ENCODE results near the gene CADPS. TPM values are rescaled to one million over a fixed set of nuclear protein-coding genes. Genes with fewer than 3 reads are reported as not detected.
"Not testable (repeated sequence)": the region's sequence is repeated elsewhere in the genome, so short reads cannot be mapped to it uniquely, and the experiment has no call there.

CADPS gene
- total and polyA plus RNA-seq, 4 donors, result 0.13 to 3.6 (median 0.49) TPM

- Histone ChIP-seq H3K9me3 (ENCODE audit: control insufficient read depth in 4 of 4, insufficient read depth in 3 of 4, low read length in 3 of 4) (peaks cover 0 to 7% (median 3%) of the 10 kb centered on the region in 4 donors), H3K36me3 (ENCODE audit: control insufficient read depth in 4 of 4, insufficient read depth in 4 of 4, low read length in 4 of 4) (no peaks in the 10 kb centered on the region), H3K4me3 (no peak overlapping the region), H3K27me3 (ENCODE audit: control insufficient read depth in 3 of 3, insufficient read depth in 3 of 3, low read length in 2 of 3) (peaks cover 0 to 2% (median 0%) of the 10 kb centered on the region in 3 donors), H3K27ac (ENCODE audit: low read depth in 1 of 2, low read length in 1 of 2) (no peak overlapping the region), H3K9ac (ENCODE audit: insufficient read depth in 1 of 2, low read length in 2 of 2) (no peak overlapping the region), H3K4me1 (ENCODE audit: control insufficient read depth in 5 of 5, insufficient read depth in 5 of 5, low read length in 5 of 5) (peaks cover 0 to 7% (median 2%) of the 10 kb centered on the region in 5 donors)
- DNase-seq (peak in 1 of 3 donors; percentile 29), ATAC-seq (ENCODE audit: insufficient read depth, low FRiP score) (no peak)
- 46 to 56% methylated on average over 4 of the region's 4 CpGs for WGBS, 2 donors
- no peak for TF ChIP-seq CTCF (IDR thresholded peaks at IDR 0.05; ENCODE audit: control extremely low read depth, extremely low read depth)
Observed at GRCh38 chr3:62582495-62583172, 292.6 kb downstream of the CADPS start.

GRCh38 chr3:62580485-62580884 is 294.7 kb downstream of the CADPS start:
- H3K27me3 ChIP-seq (ENCODE audit: control insufficient read depth in 3 of 3, insufficient read depth in 3 of 3, low read length in 2 of 3); H3K9me3 ChIP-seq (ENCODE audit: control insufficient read depth in 4 of 4, insufficient read depth in 3 of 4, low read length in 3 of 4); DNase-seq; H3K4me3 ChIP-seq; H3K27ac ChIP-seq (ENCODE audit: low read depth in 1 of 2, low read length in 1 of 2); H3K4me1 ChIP-seq (ENCODE audit: control insufficient read depth in 5 of 5, insufficient read depth in 5 of 5, low read length in 5 of 5); ATAC-seq (ENCODE audit: insufficient read depth, low FRiP score); H3K9ac ChIP-seq (ENCODE audit: insufficient read depth in 1 of 2, low read length in 2 of 2); H3K36me3 ChIP-seq (ENCODE audit: control insufficient read depth in 4 of 4, insufficient read depth in 4 of 4, low read length in 4 of 4): not testable (repeated sequence)
- 80 to 88% methylated on average over 1 of the region's 1 CpG for WGBS, 2 donors

- DNase-seq (no peak), ATAC-seq (ENCODE audit: insufficient read depth, low FRiP score) (no peak)
- 69 to 92% methylated on average over 1 of the region's 1 CpG for WGBS, 2 donors
- Histone ChIP-seq H3K9me3 (ENCODE audit: control insufficient read depth in 4 of 4, insufficient read depth in 3 of 4, low read length in 3 of 4) (peaks cover 0 to 7% (median 3%) of the 10 kb centered on the region in 4 donors), H3K27ac (ENCODE audit: low read depth in 1 of 2, low read length in 1 of 2) (no peak overlapping the region), H3K9ac (ENCODE audit: insufficient read depth in 1 of 2, low read length in 2 of 2) (no peak overlapping the region), H3K4me1 (ENCODE audit: control insufficient read depth in 5 of 5, insufficient read depth in 5 of 5, low read length in 5 of 5) (no peaks in the 10 kb centered on the region), H3K4me3 (no peak overlapping the region), H3K36me3 (ENCODE audit: control insufficient read depth in 4 of 4, insufficient read depth in 4 of 4, low read length in 4 of 4) (no peaks in the 10 kb centered on the region), H3K27me3 (ENCODE audit: control insufficient read depth in 3 of 3, insufficient read depth in 3 of 3, low read length in 2 of 3) (no peaks in the 10 kb centered on the region)
- no peak for TF ChIP-seq CTCF (IDR thresholded peaks at IDR 0.05; ENCODE audit: control extremely low read depth, extremely low read depth)
Observed at GRCh38 chr3:62577153-62577552, 298.1 kb downstream of the CADPS start.

DNA sequence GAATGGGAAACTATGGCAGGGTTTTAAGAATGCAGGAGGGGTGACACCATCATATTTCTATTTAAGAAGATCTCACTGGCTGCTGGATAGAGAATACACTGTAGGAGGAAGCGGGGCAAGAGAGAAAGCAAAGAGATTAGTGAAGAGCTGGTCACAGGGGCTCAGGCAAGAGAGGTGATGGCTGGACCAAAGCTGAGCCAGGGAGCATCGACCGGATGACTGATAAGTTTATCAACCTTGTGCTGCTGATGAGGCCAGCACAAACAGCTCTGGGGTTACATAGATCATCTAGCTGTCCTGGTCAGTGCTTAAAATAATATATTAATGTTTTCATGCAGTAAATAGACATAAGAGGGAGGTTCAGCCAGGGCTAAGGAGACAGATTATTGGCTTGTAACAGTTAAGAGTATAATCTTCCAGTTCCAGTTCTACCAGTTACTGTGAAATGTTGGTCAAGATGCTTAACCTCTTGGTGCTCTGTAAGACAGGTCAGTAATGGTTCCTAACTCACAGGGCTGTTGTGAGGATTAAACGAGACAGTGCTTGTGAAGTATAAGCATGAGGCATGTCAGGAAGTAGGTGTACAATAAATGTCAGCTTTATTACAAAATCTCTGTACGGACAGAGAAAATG is 300.8 kb downstream of the CADPS start:
- Histone ChIP-seq H3K4me3 (no peak overlapping the region), H3K4me1 (ENCODE audit: control insufficient read depth in 5 of 5, insufficient read depth in 5 of 5, low read length in 5 of 5) (no peaks in the 10 kb centered on the region), H3K9ac (ENCODE audit: insufficient read depth in 1 of 2, low read length in 2 of 2) (no peak overlapping the region), H3K27me3 (ENCODE audit: control insufficient read depth in 3 of 3, insufficient read depth in 3 of 3, low read length in 2 of 3) (no peaks in the 10 kb centered on the region), H3K36me3 (ENCODE audit: control insufficient read depth in 4 of 4, insufficient read depth in 4 of 4, low read length in 4 of 4) (no peaks in the 10 kb centered on the region), H3K9me3 (ENCODE audit: control insufficient read depth in 4 of 4, insufficient read depth in 3 of 4, low read length in 3 of 4) (peaks cover 0 to under 1% (median 0%) of the 10 kb centered on the region in 4 donors), H3K27ac (ENCODE audit: low read depth in 1 of 2, low read length in 1 of 2) (no peak overlapping the region)
- WGBS, 2 donors, result 55 to 56% methylated on average over 5 of the region's 5 CpGs
- no peak for TF ChIP-seq CTCF (IDR thresholded peaks at IDR 0.05; ENCODE audit: control extremely low read depth, extremely low read depth)
- DNase-seq, result no peak
- no peak for ATAC-seq (ENCODE audit: insufficient read depth, low FRiP score)

Data from lung (tissue), 12 donors.